IMR-90 (cell line): ENCODE measurements around the gene NEK5. TPM values are rescaled to one million over a fixed set of nuclear protein-coding genes. Genes with fewer than 3 reads are reported as not detected.

Source experiments
- ATAC-seq: fragments of 200-7000 bp; cut with Tn5 transposase; 2 replicates; pipeline ENCODE4 v1.9.1; 2020; ENCODE audit warnings: low read depth, mild to moderate bottlenecking, moderate library complexity
- BruUV-seq: library from RNA; stranded (reverse); fragments of 400-500 nt; replicated peaks from 2 replicates; lab custom pipeline; 2021; lab: Mats Ljungman, UMichigan
- CTCF ChIA-PET: fragments of 300-600 bp; formaldehyde crosslinking; extraction: SDS; loops from one replicate; lab custom pipeline; 2021; ENCODE audit warnings: antibody characterized with exemption; lab: Yijun Ruan, JAX
- POLR2A ChIA-PET: fragments of 300-600 bp; sonication (Branson Sonifier 250); formaldehyde crosslinking; loops from one replicate; lab custom pipeline; 2022; ENCODE audit warnings: antibody characterized with exemption; ENCODE audit not compliant: unreplicated experiment; lab: Charles Lee
- DNase-seq: peaks from one replicate; pipeline ENCODE4 v3.0.0; 2013
- H2AFZ ChIP-seq: replicated peaks from 2 replicates; pipeline ENCODE3; 2013; ENCODE audit warnings: low read length, mild to moderate bottlenecking; ENCODE audit not compliant: poor library complexity
- H2AK5ac ChIP-seq: 2 replicates; pipeline ENCODE4 v1.6.1; 2013; ENCODE audit warnings: low read depth, low read length, inconsistent platforms
- H2AK9ac ChIP-seq: replicated peaks from 2 replicates; pipeline ENCODE3; 2013; ENCODE audit warnings: mild to moderate bottlenecking, low read depth, low read length, moderate library complexity; ENCODE audit not compliant: poor library complexity
- H2BK120ac ChIP-seq: 2 replicates; pipeline ENCODE4 v1.6.1; 2013; ENCODE audit warnings: low read depth, low read length, inconsistent platforms
- H2BK15ac ChIP-seq: 3 replicates; pipeline ENCODE4 v1.6.1; 2013; ENCODE audit warnings: low read depth, low read length, inconsistent platforms
- H2BK20ac ChIP-seq: 2 replicates; pipeline ENCODE4 v1.6.1; 2013; ENCODE audit warnings: low read depth, mild to moderate bottlenecking, inconsistent platforms, low read length, moderate library complexity
- H2BK5ac ChIP-seq: 2 replicates; pipeline ENCODE4 v1.6.1; 2013; ENCODE audit warnings: mild to moderate bottlenecking, low read depth, low read length, inconsistent platforms; ENCODE audit not compliant: poor library complexity, severe bottlenecking
- H3K14ac ChIP-seq: replicated peaks from 2 replicates; pipeline ENCODE4 v1.6.1; 2013; ENCODE audit warnings: low read depth, low read length, inconsistent platforms
- H3K18ac ChIP-seq: 2 replicates; pipeline ENCODE4 v1.6.1; 2013; ENCODE audit warnings: low read depth, low read length, control low read depth
- H3K23ac ChIP-seq: 2 replicates; pipeline ENCODE4 v1.6.1; 2013; ENCODE audit warnings: low read depth, low read length, inconsistent platforms
- H3K27ac ChIP-seq: 2 replicates; pipeline ENCODE4 v1.5.1; 2013; ENCODE audit warnings: mild to moderate bottlenecking, control low read depth, low read length; ENCODE audit not compliant: insufficient read depth
- H3K27me3 ChIP-seq: 2 replicates; pipeline ENCODE4 v1.6.1; 2013; ENCODE audit warnings: low read length; ENCODE audit not compliant: control insufficient read depth, insufficient read depth
- H3K36me3 ChIP-seq: 2 replicates; pipeline ENCODE4 v1.6.1; 2013; ENCODE audit warnings: low read length, mixed read lengths; ENCODE audit not compliant: control insufficient read depth, insufficient read depth
- H3K4ac ChIP-seq: 2 replicates; pipeline ENCODE4 v1.6.1; 2013; ENCODE audit warnings: low read depth, low read length, inconsistent platforms
- H3K4me1 ChIP-seq: 2 replicates; pipeline ENCODE4 v1.6.1; 2013; ENCODE audit warnings: low read length, mixed read lengths; ENCODE audit not compliant: control insufficient read depth, insufficient read depth
- H3K4me2 ChIP-seq: 2 replicates; pipeline ENCODE4 v1.6.1; 2013; ENCODE audit warnings: low read depth, mild to moderate bottlenecking, control low read depth, low read length, moderate library complexity
- H3K4me3 ChIP-seq: 2 replicates; pipeline ENCODE4 v1.5.1; 2013; ENCODE audit warnings: low read depth, mild to moderate bottlenecking, control low read depth, low read length, moderate library complexity; ENCODE audit not compliant: insufficient read depth
- H3K56ac ChIP-seq: 2 replicates; pipeline ENCODE4 v1.6.1; 2013; ENCODE audit warnings: low read length, inconsistent platforms; ENCODE audit not compliant: insufficient read depth; ENCODE audit errors: extremely low read depth
- H3K79me1 ChIP-seq, 2 experiments: 2 replicates each; pipeline ENCODE4 v1.6.1; 2013; ENCODE audit warnings: low read length in 2 of 2, inconsistent platforms in 1 of 2, low read depth in 1 of 2
- H3K9ac ChIP-seq: 2 replicates; pipeline ENCODE4 v1.6.1; 2013; ENCODE audit warnings: low read depth, low read length, control low read depth
- H3K9me1 ChIP-seq: 2 replicates; pipeline ENCODE4 v1.6.1; 2013; ENCODE audit warnings: low read length, inconsistent platforms; ENCODE audit not compliant: insufficient read depth
- H3K9me3 ChIP-seq: 2 replicates; pipeline ENCODE4 v1.6.1; 2013; ENCODE audit warnings: low read length; ENCODE audit not compliant: control insufficient read depth, insufficient read depth
- H4K20me1 ChIP-seq: 2 replicates; pipeline ENCODE4 v1.6.1; 2013; ENCODE audit warnings: low read length, inconsistent platforms; ENCODE audit not compliant: insufficient read depth
- H4K5ac ChIP-seq: 2 replicates; pipeline ENCODE4 v1.6.1; 2013; ENCODE audit warnings: mild to moderate bottlenecking, low read depth, low read length, control low read depth
- H4K8ac ChIP-seq, 2 experiments: 2 replicates each; pipeline ENCODE4 v1.6.1; 2013; ENCODE audit warnings: low read depth in 2 of 2, low read length in 2 of 2, control low read depth in 1 of 2, inconsistent platforms in 1 of 2
- H4K91ac ChIP-seq: 2 replicates; pipeline ENCODE4 v1.6.1; 2013; ENCODE audit warnings: low read depth, low read length, inconsistent platforms; ENCODE audit not compliant: insufficient read depth
- CEBPB ChIP-seq: IDR thresholded peaks from 2 replicates; pipeline ENCODE4 v1.6.1; 2012; ENCODE audit warnings: low read depth, low read length, improper control_type of control experiment
- MAFK ChIP-seq: IDR thresholded peaks from 2 replicates; pipeline ENCODE4 v1.6.1; 2012; ENCODE audit warnings: low read depth, low read length, improper control_type of control experiment
- MAZ ChIP-seq: IDR thresholded peaks from 2 replicates; pipeline ENCODE4 v1.6.1; 2012; ENCODE audit warnings: low read depth, mild to moderate bottlenecking, low read length, improper control_type of control experiment, moderate library complexity, borderline replicate concordance
- MXI1 ChIP-seq: IDR thresholded peaks from 2 replicates; pipeline ENCODE4 v1.6.1; 2012; ENCODE audit warnings: low read depth, mild to moderate bottlenecking, low read length, moderate library complexity, borderline replicate concordance
- NFE2L2 ChIP-seq: fragments of 150-350 bp; IDR thresholded peaks from 2 replicates; pipeline ENCODE4 v1.6.1; 2016; ENCODE audit warnings: low read depth, mild to moderate bottlenecking, low read length
- RCOR1 ChIP-seq: IDR thresholded peaks from 2 replicates; pipeline ENCODE4 v1.6.1; 2012; ENCODE audit warnings: mild to moderate bottlenecking, low read length, improper control_type of control experiment; ENCODE audit not compliant: insufficient replicate concordance
- WGBS, 2 experiments: methylation state at CpG; one replicate each; pipeline versions ENCODE4 v1.1.5 to v1.1.7; 2013; ENCODE audit warnings: missing lambda C conversion rate in 2 of 2; ENCODE audit not compliant: insufficient read length in 1 of 2; ENCODE audit errors: extremely low coverage in 2 of 2; 5-methylcytosine and 5-hydroxymethylcytosine counted together
- dilution Hi-C: fragments of 300-500 bp; cut with HindIII; formaldehyde crosslinking; loops from one replicate; pipeline ENCODE4 v1.14.3; 2018; ENCODE audit warnings: low sequenced_read_pairs; ENCODE audit not compliant: unreplicated experiment
- in situ Hi-C: fragments of 300-500 bp; cut with MboI; formaldehyde crosslinking; loops from 3 replicates; pipeline ENCODE4 v1.14.3; 2019; ENCODE audit warnings: low sequenced_read_pairs, inconsistent platforms, mixed read lengths
- intact Hi-C: fragments of 100-400 bp; cut with micrococcal nuclease; formaldehyde crosslinking; loops from 2 replicates; pipeline ENCODE4 v1.10.0; 2022
- polyA plus RNA-seq, 3 experiments: library from polyadenylated mRNA; depleted of rRNA; stranded (reverse); fragments of >200 nt; gene quantifications; 2 replicates each; pipeline ENCODE4 v1.2.3, GENCODE V29; 2012; ENCODE audit warnings: low replicate concordance in 1 of 3
- total RNA-seq: library from RNA; depleted of rRNA; stranded (reverse); fragments of >200 nt; gene quantifications from 2 replicates; pipeline ENCODE4 v1.2.3, GENCODE V29; 2012
- TF ChIP-seq, protein P1 (sequence below): conservative IDR thresholded peaks from 2 replicates; pipeline ENCODE4 v1.5.1; 2012; ENCODE audit warnings: mild to moderate bottlenecking, low read depth, low read length, improper control_type of control experiment

NEK5 gene
- total and polyA plus RNA-seq, 2 of the 4 experiments (the other 2 are of a cell fraction) = not detected

DNA sequence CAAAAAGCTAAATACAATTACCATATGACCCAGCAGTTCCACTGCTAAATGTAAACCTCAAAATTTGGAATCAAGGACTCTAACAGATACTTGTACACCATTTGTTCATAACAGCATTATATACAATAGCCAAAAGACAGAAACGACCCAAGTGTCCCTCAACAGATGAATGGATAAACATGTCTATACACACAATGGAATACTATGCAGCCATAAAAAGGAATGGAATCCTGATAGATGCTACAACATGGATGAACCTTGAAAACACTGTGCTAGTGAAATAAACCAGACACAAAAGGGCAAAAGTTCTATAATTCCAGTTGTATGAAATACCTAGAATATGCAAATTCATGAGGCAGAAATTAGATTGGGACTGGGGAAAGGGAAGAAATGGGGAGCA lies 18.4 kb upstream of the NEK5 start:
- Histone ChIP-seq H3K23ac (no peak overlapping the region), H3K14ac (no peak overlapping the region), H2AFZ (no peak overlapping the region), H2AK9ac (no peak overlapping the region), H3K4me1 (no peaks in the 10 kb centered on the region), H2BK120ac (no peak overlapping the region), H2BK5ac (no peak overlapping the region), H2BK15ac (no peak overlapping the region), H3K9me3 (no peaks in the 10 kb centered on the region), H3K27ac (no peak overlapping the region), H2BK20ac (no peak overlapping the region), H3K4me2 (no peak overlapping the region), H2AK5ac (no peak overlapping the region), H3K9ac (no peak overlapping the region), H3K36me3 (peaks cover 9% of the 10 kb centered on the region), H3K9me1 (no peaks in the 10 kb centered on the region), H3K4ac (no peak overlapping the region), H3K4me3 (no peak overlapping the region), H3K18ac (no peak overlapping the region), H3K56ac (no peak overlapping the region), H3K27me3 (no peaks in the 10 kb centered on the region), H4K8ac (no peak overlapping the region), H3K79me1 (no peaks in the 10 kb centered on the region), H4K91ac (no peak overlapping the region), H4K5ac (no peak overlapping the region), H4K20me1 (no peaks in the 10 kb centered on the region)
- in situ Hi-C loops (loop anchor here (25.0 kb wide), 1 partner anchor 735 kb away; no protein-coding TSS in a partner anchor), dilution Hi-C loops (no loop called here), intact Hi-C loops (no loop called here)
- no peak for DNase-seq
- TF ChIP-seq RCOR1 (no peak), MXI1 (no peak), MAZ (no peak), CEBPB (no peak), MAFK (no peak), NFE2L2 (no peak)
- TF ChIP-seq, protein P1, sequence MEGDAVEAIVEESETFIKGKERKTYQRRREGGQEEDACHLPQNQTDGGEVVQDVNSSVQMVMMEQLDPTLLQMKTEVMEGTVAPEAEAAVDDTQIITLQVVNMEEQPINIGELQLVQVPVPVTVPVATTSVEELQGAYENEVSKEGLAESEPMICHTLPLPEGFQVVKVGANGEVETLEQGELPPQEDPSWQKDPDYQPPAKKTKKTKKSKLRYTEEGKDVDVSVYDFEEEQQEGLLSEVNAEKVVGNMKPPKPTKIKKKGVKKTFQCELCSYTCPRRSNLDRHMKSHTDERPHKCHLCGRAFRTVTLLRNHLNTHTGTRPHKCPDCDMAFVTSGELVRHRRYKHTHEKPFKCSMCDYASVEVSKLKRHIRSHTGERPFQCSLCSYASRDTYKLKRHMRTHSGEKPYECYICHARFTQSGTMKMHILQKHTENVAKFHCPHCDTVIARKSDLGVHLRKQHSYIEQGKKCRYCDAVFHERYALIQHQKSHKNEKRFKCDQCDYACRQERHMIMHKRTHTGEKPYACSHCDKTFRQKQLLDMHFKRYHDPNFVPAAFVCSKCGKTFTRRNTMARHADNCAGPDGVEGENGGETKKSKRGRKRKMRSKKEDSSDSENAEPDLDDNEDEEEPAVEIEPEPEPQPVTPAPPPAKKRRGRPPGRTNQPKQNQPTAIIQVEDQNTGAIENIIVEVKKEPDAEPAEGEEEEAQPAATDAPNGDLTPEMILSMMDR = no peak
- no peak for ATAC-seq
- WGBS, 2 experiments = no CpG with 5 or more reads among the region's 1 CpG
- ChIA-PET POLR2A (no interaction called here), CTCF (interaction anchor here (0.5 kb wide), 1 partner anchor 262 kb away, joined by 5 read pairs; no protein-coding TSS in a partner anchor)
- BruUV-seq = no TSS peak
